ENCODE data around the gene BTC. TPM values are rescaled to one million over a fixed set of nuclear protein-coding genes. Genes with fewer than 3 reads are reported as not detected.

The BTC gene, protein sequence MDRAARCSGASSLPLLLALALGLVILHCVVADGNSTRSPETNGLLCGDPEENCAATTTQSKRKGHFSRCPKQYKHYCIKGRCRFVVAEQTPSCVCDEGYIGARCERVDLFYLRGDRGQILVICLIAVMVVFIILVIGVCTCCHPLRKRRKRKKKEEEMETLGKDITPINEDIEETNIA
- total RNA-seq (not detected in 2 replicates), polyA plus RNA-seq (not detected in 2 replicates), polyA minus RNA-seq (not detected in 2 replicates)
- 0.16 TPM for total RNA-seq (2013)

DNA sequence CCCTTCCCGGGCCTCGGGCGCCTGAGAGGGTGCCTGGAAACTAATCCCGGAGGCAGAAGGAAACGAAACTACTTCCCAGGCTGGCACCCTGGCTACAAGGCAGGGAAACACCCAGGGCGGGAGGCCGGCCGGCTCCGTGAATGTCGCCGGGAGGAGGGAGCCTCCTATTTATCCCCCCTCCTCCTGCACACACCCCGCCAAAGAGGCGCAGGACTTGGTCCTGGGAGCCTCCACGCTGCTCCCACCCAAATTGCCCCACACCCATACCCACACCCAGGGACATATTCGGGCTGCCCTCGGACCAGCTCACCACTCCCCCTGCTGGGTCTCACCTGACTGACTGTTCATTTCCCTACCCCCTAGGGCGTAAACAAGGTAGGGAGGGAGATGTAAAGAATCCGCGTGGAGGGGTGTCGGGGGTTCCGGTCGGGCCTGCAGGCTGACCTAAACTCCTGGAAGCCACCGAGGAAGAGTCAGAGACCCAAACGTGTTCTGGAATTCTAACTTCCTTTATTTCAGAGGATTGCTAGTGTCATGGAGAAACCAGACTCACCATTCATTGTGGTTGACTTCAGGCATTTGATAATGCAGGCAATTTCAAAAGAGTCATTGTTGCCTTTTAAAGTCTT, at the start of gene BTC:
Gene BTC, minus strand, starts transcription at position 142 of the 629 bp plus-strand sequence. CDS start 198 bp downstream, outside the sequence.
- Histone ChIP-seq H3K27ac (ENCODE audit: low read length in 2 of 2) (no peak within 1 kb of the TSS), H4K20me1 (ENCODE audit: control insufficient read depth, insufficient read depth, low read length, poor library complexity, severe bottlenecking) (no peaks in the 10 kb centered on the region), H2AFZ (ENCODE audit: insufficient read depth, low read depth, low read length, poor library complexity, severe bottlenecking) (peak within 1 kb of the TSS; percentile 42), H3K4me3 (ENCODE audit: control extremely low read depth in 1 of 5, extremely low read depth in 1 of 5, insufficient read depth in 1 of 5, low read depth in 2 of 5, low read length in 4 of 5) (peak within 1 kb of the TSS in 4 of 5 experiments; percentile 8 to 28 (median 17)), H3K9me3 (ENCODE audit: control extremely low read depth in 1 of 3, control insufficient read depth in 2 of 3, insufficient read depth in 1 of 3, low read length in 2 of 3) (peaks cover 0 to 4% (median 0%) of the 10 kb centered on the region in 3 donors), H3K79me2 (ENCODE audit: control insufficient read depth, insufficient read depth, low read length) (no peaks in the 10 kb centered on the region), H3K4me2 (replicated peaks; ENCODE audit: low read depth, low read length, poor library complexity, severe bottlenecking) (peak within 1 kb of the TSS; percentile 60), H3K27me3 (replicated peaks in 1 of 4; ENCODE audit: control extremely low read depth in 1 of 4, control insufficient read depth in 3 of 4, insufficient read depth in 4 of 4, low read length in 3 of 4) (peaks cover 0 to 41% (median 22%) of the 10 kb centered on the region in 4 experiments), H3K9ac (ENCODE audit: low read length) (no peak within 1 kb of the TSS), H3K4me1 (ENCODE audit: control insufficient read depth in 2 of 2, insufficient read depth in 2 of 2, low read length in 2 of 2) (peaks cover 12% of the 10 kb centered on the region in 2 donors), H3K36me3 (replicated peaks in 1 of 2; ENCODE audit: control extremely low read depth in 1 of 2, control insufficient read depth in 1 of 2, extremely low read depth in 1 of 2, insufficient read depth in 2 of 2, low read length in 1 of 2) (no peaks in the 10 kb centered on the region)
- H3K4me3 Mint-ChIP-seq = peak within 1 kb of the TSS; percentile 58
- peaks cover 6% of the 10 kb centered on the region for H3K4me1 Mint-ChIP-seq
- no peaks in the 10 kb centered on the region for H3K9me3 Mint-ChIP-seq (ENCODE audit: insufficient read depth)
- DNase-seq (no peak), ATAC-seq (ENCODE audit: low read depth) (no peak)
- intact Hi-C loops (cut with micrococcal nuclease) = no loop called here
- H3K27me3 Mint-ChIP-seq = peaks cover 50% of the 10 kb centered on the region
- POLR2A ChIA-PET = no interaction called here
- no peak within 1 kb of the TSS for H3K27ac Mint-ChIP-seq
- TF ChIP-seq, protein P1, sequence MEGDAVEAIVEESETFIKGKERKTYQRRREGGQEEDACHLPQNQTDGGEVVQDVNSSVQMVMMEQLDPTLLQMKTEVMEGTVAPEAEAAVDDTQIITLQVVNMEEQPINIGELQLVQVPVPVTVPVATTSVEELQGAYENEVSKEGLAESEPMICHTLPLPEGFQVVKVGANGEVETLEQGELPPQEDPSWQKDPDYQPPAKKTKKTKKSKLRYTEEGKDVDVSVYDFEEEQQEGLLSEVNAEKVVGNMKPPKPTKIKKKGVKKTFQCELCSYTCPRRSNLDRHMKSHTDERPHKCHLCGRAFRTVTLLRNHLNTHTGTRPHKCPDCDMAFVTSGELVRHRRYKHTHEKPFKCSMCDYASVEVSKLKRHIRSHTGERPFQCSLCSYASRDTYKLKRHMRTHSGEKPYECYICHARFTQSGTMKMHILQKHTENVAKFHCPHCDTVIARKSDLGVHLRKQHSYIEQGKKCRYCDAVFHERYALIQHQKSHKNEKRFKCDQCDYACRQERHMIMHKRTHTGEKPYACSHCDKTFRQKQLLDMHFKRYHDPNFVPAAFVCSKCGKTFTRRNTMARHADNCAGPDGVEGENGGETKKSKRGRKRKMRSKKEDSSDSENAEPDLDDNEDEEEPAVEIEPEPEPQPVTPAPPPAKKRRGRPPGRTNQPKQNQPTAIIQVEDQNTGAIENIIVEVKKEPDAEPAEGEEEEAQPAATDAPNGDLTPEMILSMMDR (IDR thresholded peaks at IDR 0.05) = no peak
- TF ChIP-seq EZH2 (IDR thresholded peaks at IDR 0.05; ENCODE audit: borderline replicate concordance, insufficient read depth, low read depth, low read length, poor library complexity, severe bottlenecking) = no peak
- WGBS (ENCODE audit: insufficient coverage) = 2% methylated on average over 14 of the region's 24 CpGs
- CTCF ChIA-PET = no interaction called here

- H3K4me2 ChIP-seq (replicated peaks; ENCODE audit: low read depth, low read length, poor library complexity, severe bottlenecking) = no peak overlapping the region
- peaks cover 0 to 5% (median 0%) of the 10 kb centered on the region in 4 experiments for H3K27me3 ChIP-seq (replicated peaks in 1 of 4; ENCODE audit: control extremely low read depth in 1 of 4, control insufficient read depth in 3 of 4, insufficient read depth in 4 of 4, low read length in 3 of 4)
- 79% methylated on average over 7 of the region's 7 CpGs for WGBS (ENCODE audit: insufficient coverage)
- DNase-seq (no peak), ATAC-seq (ENCODE audit: low read depth) (no peak)
- Mint-ChIP-seq H3K27me3 (peaks cover 13% of the 10 kb centered on the region), H3K27ac (no peak overlapping the region), H3K4me1 (no peaks in the 10 kb centered on the region), H3K4me3 (no peak overlapping the region), H3K9me3 (ENCODE audit: insufficient read depth) (no peaks in the 10 kb centered on the region)
- H3K27ac ChIP-seq (ENCODE audit: low read length in 2 of 2) = no peak overlapping the region
- TF ChIP-seq, protein P1 (IDR thresholded peaks at IDR 0.05) = no peak
- no peak for TF ChIP-seq EZH2 (IDR thresholded peaks at IDR 0.05; ENCODE audit: borderline replicate concordance, insufficient read depth, low read depth, low read length, poor library complexity, severe bottlenecking)
- H3K36me3 ChIP-seq (replicated peaks in 1 of 2; ENCODE audit: control extremely low read depth in 1 of 2, control insufficient read depth in 1 of 2, extremely low read depth in 1 of 2, insufficient read depth in 2 of 2, low read length in 1 of 2) = no peaks in the 10 kb centered on the region
- CTCF ChIA-PET = interaction anchor here (0.6 kb wide), 1 partner anchor 1034 kb away, joined by 3 read pairs; no protein-coding TSS in a partner anchor
- H3K79me2 ChIP-seq (ENCODE audit: control insufficient read depth, insufficient read depth, low read length) = no peaks in the 10 kb centered on the region
- no peaks in the 10 kb centered on the region for H3K9me3 ChIP-seq (ENCODE audit: control extremely low read depth in 1 of 3, control insufficient read depth in 2 of 3, insufficient read depth in 1 of 3, low read length in 2 of 3)
- POLR2A ChIA-PET = no interaction called here
- H2AFZ ChIP-seq (ENCODE audit: insufficient read depth, low read depth, low read length, poor library complexity, severe bottlenecking) = no peak overlapping the region
- H3K4me3 ChIP-seq (ENCODE audit: control extremely low read depth in 1 of 5, extremely low read depth in 1 of 5, insufficient read depth in 1 of 5, low read depth in 2 of 5, low read length in 4 of 5) = no peak overlapping the region
- intact Hi-C loops (cut with micrococcal nuclease) = no loop called here
- H4K20me1 ChIP-seq (ENCODE audit: control insufficient read depth, insufficient read depth, low read length, poor library complexity, severe bottlenecking) = no peaks in the 10 kb centered on the region
- H3K4me1 ChIP-seq (ENCODE audit: control insufficient read depth in 2 of 2, insufficient read depth in 2 of 2, low read length in 2 of 2) = no peaks in the 10 kb centered on the region
- H3K9ac ChIP-seq (ENCODE audit: low read length) = no peak overlapping the region
These were observed 46.7 kb upstream of the BTC start for GRCh38 chr4:74840936-74841509.
